NCI-H2227 treated with DMSO at 0.1 percent for 48 hours (cell line): ENCODE measurements around the gene RHBDD1.
A peak's percentile ranks its signal among the peaks of the same experiment; 100 is the strongest.

Experiments
- DNase-seq: peaks from one replicate; lab custom pipeline; 2025; lab: John Stamatoyannopoulos, UW

The RHBDD1 gene

DNA sequence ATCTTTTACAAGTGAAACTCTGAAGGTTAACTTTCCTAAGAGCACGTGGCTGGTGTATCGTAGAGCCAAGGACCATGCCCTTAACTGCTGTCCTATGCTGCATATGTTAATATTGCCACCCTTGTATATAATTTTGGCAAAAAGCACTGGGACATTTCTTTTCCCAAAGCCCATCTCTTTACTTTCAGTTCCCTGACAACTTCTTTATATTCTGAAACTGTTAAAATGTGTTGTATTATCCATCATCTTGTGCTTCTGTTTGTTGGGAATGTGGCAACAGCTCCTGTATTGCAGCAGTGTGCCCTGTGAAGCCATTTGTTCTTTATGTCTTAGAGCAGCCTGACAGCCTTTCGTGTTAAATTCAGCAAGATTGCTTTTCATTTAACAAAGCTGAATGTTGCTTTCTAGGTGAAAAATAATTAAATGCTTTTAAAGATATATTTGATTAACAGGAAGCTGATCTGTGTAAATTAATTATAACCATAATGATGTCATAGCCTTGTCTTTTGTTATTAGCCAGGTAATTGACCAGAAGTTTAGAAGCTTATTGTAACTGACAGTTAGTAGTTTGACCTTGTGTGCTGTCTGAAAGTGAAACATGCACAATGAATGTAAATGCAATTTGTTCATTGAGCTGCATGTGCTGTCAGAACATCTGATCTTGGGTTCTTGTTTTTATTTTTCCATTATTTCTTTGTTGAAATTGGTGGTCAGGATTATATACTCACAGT lies 9.7 kb downstream of the RHBDD1 start:
- no peak for DNase-seq

GRCh38 chr2:226847090-226847489 lies 11.2 kb downstream of the RHBDD1 start:
- DNase-seq = no peak

DNA sequence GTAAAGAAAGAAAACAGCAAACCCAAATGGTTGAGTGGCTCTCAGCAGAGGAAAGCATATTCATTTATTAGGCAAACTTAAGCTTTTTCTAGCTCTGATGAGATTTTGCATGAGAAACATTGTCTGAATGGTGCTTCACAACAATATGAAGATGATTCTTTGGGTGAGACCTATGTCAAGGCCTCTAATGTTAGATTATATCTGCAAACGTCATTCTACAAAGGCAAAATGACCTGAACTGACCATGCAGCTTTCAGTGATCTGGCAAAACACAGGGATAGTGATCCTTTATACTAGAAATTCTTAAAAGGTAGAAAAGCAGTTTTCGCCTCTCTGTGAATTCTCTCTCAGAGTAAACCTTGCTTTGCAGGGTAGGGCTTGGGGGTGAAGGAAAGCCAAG lies 11.7 kb downstream of the RHBDD1 start:
- DNase-seq = no peak

DNA sequence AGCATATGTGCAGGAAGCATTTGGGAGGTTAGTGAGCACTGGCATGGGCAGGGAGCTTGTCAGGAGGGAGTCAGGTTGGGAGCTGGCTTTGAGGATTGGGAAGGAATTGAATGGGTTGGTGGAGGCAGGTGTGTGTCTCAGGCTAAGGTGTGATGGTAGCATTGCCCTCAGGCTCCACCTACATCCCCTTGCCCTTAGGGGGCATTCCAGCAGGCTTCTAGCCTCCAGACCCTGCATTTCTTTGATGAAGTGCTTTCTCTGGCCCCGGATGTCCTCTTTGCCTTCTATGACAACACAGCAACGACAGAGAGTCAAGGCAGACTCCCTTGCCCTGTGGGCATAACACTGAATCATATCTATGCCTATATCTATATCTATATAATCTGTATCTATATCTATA lies 13.5 kb downstream of the RHBDD1 start:
- no peak for DNase-seq

DNA sequence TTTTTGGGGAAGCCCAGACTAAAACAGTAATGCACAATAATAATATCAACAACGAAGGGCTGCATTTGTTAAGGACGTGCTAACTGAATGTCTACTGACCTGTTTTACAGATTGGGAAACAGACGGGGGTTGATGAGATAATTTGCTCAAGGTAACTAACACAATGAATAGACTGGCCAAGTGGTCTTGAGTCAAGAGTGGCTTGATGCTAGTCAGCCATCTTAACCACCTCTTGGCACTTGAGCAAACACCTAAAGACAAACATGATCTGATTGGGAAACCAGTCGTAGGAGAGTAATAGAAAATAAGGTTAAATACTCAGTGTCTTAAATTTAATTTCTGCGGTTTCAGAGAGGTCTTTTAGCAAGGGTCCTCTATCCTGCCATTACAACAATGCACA lies 14.2 kb downstream of the RHBDD1 start:
- no peak for DNase-seq

DNA sequence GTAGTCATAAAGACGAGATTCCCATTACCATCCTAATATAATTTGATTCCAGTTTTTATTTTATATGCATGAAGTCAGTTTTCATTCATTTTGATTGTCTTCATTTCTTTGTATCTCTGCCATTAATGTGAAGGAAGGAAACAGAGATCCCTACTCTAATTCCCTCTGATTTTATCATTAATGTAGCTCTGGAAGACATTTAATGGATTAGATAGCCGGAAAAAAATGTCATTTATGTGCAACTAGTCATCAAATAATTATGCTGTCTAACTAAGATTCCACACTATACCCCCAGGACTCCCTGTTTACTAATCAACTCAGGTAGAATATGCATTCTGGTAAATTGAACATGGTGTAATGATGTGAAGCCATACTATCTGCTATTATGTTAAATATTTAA lies 19.9 kb downstream of the RHBDD1 start:
- DNase-seq = no peak

GRCh38 chr2:226860087-226860486 lies 24.2 kb downstream of the RHBDD1 start:
- DNase-seq = no peak

DNA sequence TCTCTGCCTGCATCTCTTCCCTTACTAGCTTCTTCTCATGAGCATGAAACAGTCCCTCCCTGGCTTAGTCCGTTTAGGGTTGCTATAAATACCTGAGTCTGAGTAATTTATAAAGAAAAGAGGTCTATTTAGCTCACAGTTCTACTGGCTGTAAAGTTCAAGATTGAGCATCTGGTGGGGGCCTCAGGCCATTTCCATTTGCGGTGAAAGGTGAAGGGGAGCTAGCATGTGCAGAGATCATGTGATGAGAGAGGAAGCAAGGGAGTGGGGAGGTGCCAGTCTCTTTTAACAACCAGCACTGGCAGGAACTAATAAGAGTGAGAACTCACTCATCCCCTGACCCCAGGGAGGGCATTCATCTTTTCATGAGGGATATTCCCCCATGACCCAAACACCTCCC lies 26.8 kb downstream of the RHBDD1 start:
- no peak for DNase-seq

DNA sequence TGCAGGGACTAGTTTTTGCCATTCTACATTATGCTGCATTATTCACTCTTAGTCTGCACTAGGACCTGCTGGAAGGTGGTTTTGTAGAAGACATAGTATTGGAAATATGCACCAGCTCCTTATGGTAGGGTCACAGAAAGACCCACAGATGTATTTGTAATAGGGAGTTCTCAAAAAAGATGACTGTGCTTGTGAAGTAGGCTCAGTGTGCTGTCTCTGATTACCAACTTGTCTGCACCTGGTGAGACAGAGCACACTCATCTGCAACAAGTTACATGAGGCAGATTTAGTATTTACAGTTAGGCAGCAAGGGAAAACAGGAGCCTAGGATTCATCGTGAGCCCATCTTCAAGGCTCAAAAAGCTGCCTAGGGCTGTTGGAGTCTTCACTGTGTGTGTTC lies 29.4 kb downstream of the RHBDD1 start:
- DNase-seq = no peak

GRCh38 chr2:226865710-226866109 lies 29.9 kb downstream of the RHBDD1 start:
- DNase-seq = no peak

DNA sequence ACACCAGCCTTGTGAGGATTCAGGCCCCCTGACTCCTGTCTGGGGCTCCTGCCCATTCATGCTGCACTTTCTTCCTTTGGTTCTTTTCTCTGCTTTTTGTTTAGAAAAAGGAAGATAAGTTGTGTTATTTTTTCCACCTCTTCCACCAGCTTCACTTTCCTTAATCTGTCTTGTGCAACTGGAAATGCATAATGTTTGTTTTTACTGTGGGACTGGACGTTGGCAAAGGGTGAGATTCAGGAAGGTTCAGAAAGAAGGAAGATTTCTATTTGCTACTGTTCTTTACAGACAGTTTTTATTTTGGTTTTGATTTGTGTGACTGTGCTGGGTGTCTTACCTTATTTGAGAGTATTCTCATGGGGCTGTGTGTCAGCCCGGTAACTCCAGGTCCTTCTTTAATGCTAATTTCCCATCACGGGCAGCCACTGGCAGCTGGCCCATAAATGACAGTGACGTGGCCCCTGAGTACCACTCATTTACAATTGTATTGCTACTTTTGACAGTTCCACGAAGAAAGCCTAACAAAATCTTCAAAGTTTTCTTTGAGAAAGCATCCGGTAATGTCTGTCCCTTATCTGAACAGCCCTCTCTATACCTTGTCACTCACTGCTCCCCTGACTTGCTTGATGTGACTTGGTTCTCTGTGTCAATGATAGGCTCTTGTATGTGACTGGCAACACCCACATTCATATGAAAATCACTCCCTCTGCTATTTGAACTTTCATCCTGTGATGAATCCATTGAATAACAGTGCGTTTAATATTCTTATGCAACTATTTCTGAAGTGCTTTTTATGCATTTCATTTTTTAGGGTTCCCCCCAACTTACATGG lies 32.7 kb downstream of the RHBDD1 start:
- no peak for DNase-seq

DNA sequence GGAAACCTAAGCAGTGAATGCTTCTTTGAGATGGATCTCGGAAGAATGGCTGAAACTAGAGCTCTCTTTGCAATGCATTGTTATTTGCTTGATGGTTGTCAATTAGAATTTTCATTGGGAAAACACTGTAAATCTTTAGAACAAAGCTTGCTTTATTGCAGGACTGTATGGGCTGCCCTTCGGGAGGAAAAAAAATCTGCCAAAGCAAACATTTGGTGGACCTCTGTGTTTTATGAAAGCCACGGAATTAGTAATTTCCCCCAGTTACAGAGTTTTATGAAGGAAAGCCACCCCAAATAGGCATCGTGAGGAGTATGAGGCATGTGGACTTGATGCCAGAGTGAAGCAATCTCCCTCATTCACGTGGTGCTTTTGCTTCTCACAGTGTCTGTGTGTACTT lies 33.5 kb downstream of the RHBDD1 start:
- no peak for DNase-seq

DNA sequence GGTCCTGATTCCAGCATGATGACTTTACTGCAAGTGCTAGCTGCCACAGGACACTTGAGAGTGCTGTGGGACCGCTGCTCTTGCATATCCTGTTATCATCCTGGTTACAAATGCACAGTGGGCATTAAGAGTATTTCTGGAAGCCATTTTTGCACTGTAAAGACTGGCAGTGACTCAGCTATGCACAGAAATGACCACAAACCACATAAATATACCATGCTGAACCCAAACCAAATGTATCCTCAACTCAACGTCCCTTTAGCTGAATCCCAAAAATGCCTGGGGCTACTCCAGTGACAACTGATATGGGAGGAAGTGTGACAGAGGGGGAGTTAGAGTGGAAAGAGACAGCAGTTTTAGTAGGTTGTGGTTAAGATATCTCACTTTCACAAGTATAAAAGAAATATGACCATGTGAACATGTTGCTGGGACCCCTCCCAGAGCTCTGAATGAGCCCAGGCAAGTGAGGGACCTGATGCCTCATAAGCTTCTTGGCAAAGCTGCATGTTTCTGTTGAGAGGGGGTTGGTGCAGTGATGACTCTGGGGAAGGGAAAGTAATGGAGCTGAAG lies 37.3 kb downstream of the RHBDD1 start:
- DNase-seq = no peak

- DNase-seq = no peak
These were observed 38.0 kb downstream of the RHBDD1 start for GRCh38 chr2:226873826-226874225.

- DNase-seq = no peak
These were observed 38.9 kb downstream of the RHBDD1 start for GRCh38 chr2:226874749-226875148.

DNA sequence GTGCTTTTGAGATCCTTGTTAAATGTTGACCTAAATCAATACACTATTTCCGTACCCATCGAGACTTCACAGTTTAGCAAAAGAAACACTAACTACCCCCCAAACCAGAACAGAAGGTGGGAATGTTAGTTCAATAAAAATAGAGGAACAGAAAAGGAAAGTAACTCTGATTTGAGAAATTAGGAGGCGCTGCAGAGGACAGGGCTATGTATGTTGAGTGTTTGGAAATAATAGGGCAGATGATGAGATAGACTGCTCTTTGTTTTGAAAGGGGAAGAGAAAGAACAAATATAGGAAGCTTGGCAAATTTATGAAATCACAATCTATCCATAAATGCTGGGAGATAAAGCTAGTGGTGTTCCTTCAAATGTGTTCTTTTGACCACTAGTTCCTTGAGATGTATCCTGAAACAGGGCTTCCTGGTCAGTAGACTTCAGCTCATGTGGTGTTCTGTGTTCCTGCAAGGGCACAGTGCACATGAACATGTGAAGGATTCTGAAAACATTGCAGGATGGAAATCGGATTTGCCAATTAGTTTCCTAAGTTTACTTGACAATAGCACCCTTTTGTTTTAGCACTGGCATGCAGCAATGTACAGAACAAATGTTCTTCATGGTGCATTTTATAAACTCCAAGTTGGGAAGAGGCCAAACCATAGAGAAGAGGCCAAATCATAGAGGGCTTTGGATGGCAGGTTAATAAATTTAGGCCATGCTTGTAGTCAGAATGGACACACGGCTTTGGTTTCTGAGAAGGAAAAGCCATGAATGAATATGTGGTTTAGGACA lies 39.8 kb downstream of the RHBDD1 start:
- DNase-seq = no peak

DNA sequence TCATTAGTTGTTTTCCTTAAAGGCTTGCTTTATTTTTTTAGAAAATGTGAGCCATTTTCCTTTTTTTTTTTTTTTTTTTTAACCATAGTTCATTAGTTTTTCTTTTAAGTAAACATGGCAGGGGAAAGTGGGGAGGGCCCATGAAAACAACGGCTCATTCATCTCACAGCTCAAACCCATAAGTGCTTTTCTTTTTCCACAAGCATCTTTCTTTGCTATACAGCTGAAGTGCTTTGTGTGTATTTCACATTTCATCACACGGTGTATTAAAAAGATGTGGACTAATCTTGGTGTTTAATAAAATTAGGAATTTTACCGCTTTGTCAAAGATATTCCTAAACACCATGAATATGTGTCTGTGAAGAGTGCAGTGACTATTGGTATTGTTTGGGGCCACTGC lies 41.6 kb downstream of the RHBDD1 start:
- peak; percentile 29 for DNase-seq

- no peak for DNase-seq
These were observed 45.4 kb downstream of the RHBDD1 start for GRCh38 chr2:226881287-226881686.

- no peak for DNase-seq
These were observed 46.8 kb downstream of the RHBDD1 start for GRCh38 chr2:226882606-226883005.

DNA sequence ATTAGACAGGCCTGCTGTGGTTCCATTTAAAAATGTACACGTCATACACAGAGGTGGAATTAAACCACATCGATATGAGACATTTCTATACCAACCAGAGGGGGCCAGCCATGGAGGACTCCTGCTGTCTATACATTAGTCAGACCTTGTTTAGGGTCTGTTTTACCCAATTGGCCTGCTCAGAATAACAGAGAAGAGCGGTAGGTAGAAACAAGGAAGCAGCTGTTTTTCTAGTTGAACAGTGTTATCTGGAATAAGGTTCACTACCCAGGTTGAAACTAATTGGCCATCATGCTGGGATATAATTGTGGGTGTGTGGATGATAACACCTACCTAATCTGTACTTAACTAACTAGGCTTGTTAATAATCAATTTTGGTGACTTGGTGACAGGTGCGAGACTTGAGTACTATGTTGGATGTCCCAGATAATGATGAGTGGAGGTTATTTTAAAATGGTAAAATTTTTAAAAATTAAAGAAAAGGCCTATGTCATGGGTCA lies 47.5 kb downstream of the RHBDD1 start:
- no peak for DNase-seq

GRCh38 chr2:226884166-226884565 lies 48.3 kb downstream of the RHBDD1 start:
- no peak for DNase-seq

GRCh38 chr2:226885769-226886435 lies 50.0 kb downstream of the RHBDD1 start:
- no peak for DNase-seq
